ENCODE results near the gene ARGLU1.

ARGLU1 gene

GRCh38 chr13:106521095-106521799 is 46.7 kb downstream of the ARGLU1 start:
- DNase-seq (ENCODE audit: low read depth), result no peak
- H3K4me3 ChIP-seq (ENCODE audit: low read depth, low read length), result no peak overlapping the region
- TF ChIP-seq, protein P1, sequence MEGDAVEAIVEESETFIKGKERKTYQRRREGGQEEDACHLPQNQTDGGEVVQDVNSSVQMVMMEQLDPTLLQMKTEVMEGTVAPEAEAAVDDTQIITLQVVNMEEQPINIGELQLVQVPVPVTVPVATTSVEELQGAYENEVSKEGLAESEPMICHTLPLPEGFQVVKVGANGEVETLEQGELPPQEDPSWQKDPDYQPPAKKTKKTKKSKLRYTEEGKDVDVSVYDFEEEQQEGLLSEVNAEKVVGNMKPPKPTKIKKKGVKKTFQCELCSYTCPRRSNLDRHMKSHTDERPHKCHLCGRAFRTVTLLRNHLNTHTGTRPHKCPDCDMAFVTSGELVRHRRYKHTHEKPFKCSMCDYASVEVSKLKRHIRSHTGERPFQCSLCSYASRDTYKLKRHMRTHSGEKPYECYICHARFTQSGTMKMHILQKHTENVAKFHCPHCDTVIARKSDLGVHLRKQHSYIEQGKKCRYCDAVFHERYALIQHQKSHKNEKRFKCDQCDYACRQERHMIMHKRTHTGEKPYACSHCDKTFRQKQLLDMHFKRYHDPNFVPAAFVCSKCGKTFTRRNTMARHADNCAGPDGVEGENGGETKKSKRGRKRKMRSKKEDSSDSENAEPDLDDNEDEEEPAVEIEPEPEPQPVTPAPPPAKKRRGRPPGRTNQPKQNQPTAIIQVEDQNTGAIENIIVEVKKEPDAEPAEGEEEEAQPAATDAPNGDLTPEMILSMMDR (IDR thresholded peaks at IDR 0.05; ENCODE audit: low read depth, low read length, missing control alignments), result no peak

- no peak for DNase-seq (ENCODE audit: low read depth)
- TF ChIP-seq, protein P1 (IDR thresholded peaks at IDR 0.05; ENCODE audit: low read depth, low read length, missing control alignments), result no peak
These were observed 47.5 kb downstream of the ARGLU1 start for GRCh38 chr13:106520251-106521054.

GRCh38 chr13:106518512-106518911 is 49.4 kb downstream of the ARGLU1 start:
- TF ChIP-seq, protein P1 (IDR thresholded peaks at IDR 0.05; ENCODE audit: low read depth, low read length, missing control alignments), result no peak
- H3K4me3 ChIP-seq (ENCODE audit: low read depth, low read length), result no peak overlapping the region
- no peak for DNase-seq (ENCODE audit: low read depth)

More at GRCh38 chr13:106520251-106521054, 47.5 kb downstream of the ARGLU1 start:
- no peak overlapping the region for H3K4me3 ChIP-seq (ENCODE audit: low read depth, low read length)

- no peak overlapping the region for H3K4me3 ChIP-seq (ENCODE audit: low read depth, low read length)
- TF ChIP-seq, protein P1 (IDR thresholded peaks at IDR 0.05; ENCODE audit: low read depth, low read length, missing control alignments), result no peak
- no peak for DNase-seq (ENCODE audit: low read depth)
These were observed 50.7 kb downstream of the ARGLU1 start for GRCh38 chr13:106517109-106517847.

DNA sequence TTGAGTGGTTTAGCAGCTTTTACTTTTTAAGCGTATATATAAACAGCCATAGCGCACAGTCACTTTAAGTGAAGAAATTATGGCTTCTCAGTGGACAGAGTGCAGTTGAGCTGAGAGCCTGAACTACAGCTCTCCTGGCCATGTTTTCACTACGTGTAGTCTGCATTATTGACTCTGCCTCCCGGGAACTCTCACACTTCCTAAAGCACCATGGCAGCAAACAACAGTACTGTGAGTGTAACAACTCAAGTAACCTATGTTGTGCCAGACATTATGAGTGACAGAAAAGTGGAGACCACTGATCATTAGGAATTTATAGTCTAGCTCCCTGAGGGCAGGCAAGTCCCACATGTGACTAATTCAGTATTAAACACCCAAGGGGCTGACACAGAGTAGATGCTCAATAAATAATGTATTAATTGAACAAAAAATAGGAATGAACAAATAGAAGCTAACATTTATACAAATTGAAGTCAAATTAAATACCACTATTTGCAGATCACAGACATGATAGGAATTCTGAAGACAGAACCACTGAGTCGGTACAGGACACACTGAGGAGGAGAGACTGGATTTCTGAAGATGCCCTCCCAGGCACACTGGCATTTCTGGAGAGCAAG is 52.2 kb downstream of the ARGLU1 start:
- no peak for DNase-seq (ENCODE audit: low read depth)
- TF ChIP-seq, protein P1 (IDR thresholded peaks at IDR 0.05; ENCODE audit: low read depth, low read length, missing control alignments), result no peak
- H3K4me3 ChIP-seq (ENCODE audit: low read depth, low read length), result no peak overlapping the region

DNA sequence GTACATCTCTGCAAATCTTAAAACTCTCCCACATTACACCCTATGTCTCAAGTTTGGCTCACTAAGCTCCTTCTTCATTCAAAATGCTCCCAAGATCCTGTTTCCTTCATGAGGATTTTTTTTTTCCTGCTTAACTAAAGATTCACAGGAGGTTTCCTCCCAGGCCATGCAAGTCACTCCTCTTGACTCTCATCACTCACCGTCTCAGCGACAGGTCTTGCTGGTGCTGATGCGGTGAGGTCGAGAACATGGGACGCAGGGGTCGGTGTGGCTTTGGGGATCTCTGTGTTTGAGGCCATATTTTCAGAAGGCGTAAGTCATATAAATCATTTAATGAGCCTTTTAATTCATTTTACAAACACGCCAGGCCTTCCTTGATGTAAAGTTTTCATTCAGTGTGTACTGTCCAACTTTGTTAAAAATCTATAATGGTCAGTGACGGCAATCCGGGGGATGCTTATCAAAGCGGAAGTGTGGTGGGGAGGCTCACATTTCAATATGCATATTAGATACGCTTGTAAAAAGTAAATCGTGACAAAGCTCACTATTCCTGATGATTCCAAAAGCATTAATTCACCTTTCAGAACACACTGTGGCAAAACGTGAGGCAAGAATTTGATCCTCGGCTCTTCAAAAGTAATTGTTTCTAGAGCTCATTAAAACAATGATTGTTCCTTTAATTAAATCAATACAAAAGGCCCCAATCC is 52.9 kb downstream of the ARGLU1 start:
- TF ChIP-seq, protein P1 (IDR thresholded peaks at IDR 0.05; ENCODE audit: low read depth, low read length, missing control alignments), result no peak
- no peak overlapping the region for H3K4me3 ChIP-seq (ENCODE audit: low read depth, low read length)
- DNase-seq (ENCODE audit: low read depth), result no peak
